Fibroblast of skin of scalp (primary cell): ENCODE data around the gene RAPGEF3.
A peak's percentile ranks its signal among the peaks of the same experiment; 100 is the strongest.

Source experiments
- DNase-seq: peaks from one replicate; pipeline ENCODE4 v3.0.0-alpha.2; 2013

The RAPGEF3 gene

DNA sequence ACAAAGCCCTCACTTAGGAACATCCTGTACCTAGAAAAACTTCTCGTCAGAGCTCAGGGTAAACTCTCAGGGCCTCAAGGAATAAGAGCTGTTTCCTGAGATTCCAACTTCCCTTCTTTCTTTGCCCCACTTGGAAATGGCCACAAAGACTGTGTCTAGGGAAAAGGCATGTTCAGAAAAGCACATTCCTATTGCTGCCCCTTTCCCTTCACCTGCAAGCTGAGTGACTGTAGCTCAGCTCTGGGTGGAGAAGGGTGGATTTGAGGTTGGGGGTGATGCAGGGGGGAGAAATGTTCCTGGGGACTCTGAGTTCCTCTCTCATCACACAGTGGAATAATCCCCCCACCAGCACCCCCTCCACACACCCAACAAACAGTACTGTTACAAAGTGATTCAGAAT is 40.1 kb downstream of the RAPGEF3 start:
- DNase-seq = no peak

DNA sequence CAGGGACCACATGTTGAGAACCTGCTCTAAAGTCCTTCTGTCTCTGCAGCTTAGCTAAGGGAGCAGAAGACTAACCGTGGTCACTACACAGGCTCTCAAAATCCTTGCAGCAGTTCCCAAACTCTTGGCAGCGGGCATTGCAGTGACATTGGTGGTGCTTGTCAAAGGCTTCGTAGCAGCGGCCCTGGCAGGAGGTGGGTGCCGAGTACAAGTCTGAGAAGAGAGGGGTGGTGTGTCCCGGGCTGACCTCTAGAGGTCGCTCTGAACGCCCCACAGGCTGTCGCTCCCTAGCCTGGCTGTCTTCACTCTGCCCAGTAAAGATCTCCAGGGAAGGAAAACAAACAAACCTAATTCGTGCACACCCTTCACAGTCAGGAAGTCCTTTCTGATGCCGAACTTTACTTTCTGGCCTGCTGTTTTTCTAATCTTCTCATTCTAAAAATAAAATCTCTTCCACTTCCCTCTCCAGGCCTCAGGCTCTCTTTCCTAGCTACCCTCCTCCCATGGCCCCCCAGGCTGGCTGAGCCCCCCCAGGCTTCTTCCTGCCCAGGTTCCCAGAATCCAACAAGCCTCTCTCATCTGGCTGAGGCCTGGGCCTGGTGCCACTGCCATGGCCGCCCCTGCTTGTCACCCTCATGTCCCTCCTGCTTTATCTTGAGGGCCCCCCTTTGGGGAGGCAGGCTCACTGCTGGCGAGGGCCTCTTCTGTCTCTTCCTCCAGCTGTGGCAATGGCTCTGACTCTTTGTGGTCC is 41.1 kb downstream of the RAPGEF3 start:
- peak; percentile 90 for DNase-seq

DNA sequence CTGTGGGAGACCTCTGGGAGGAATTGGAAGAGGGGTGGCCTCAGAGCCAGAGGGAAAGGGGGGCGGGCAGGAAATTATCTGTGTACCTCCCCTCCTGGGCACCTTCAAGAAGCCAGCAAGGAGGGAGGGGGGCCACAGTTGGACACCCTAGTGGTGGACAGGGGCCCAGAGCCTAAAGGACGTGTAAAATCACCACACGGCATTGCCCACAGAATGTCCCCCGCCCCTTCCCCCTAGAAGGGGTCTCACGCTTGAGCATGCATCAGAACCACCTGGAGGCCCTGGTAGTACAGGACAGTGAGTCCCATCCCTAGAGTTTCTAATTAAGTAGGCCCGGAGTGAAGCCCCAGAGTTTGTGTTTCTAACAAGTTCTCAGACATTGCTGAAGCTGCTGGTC is 41.6 kb downstream of the RAPGEF3 start:
- DNase-seq = no peak

DNA sequence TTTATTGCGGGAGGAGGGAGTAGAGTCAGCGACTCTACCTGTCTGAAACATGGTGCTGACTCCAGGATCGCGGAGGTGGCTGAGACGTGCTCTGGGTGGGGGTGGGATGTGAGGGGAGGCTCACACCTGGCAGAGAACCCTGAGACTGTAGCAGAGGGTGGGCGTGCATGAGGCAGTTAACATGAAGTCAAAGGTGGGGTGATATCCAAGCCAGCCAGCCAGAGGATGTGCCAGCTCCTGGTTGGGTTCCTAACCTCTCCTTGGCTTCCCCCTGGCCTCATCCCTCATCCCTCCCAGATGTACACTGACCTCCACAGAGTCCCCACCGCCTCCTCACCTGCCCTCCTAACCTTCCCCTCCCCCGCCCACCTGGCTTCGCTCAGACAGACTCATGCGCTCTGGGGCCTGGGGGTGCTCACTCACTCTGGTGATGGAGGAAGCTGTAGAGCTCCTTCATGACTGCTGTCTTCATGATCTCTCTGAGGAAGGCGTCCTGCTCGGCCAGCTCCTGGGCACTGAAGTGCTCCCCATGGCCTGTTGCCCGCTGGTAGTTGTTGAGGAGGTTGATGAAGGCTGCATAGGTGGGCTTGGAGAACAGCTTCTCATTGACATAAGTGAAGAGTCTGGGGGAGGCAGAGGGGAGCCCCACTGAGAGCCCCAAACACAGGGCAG is 42.7 kb downstream of the RAPGEF3 start:
- DNase-seq = no peak

DNA sequence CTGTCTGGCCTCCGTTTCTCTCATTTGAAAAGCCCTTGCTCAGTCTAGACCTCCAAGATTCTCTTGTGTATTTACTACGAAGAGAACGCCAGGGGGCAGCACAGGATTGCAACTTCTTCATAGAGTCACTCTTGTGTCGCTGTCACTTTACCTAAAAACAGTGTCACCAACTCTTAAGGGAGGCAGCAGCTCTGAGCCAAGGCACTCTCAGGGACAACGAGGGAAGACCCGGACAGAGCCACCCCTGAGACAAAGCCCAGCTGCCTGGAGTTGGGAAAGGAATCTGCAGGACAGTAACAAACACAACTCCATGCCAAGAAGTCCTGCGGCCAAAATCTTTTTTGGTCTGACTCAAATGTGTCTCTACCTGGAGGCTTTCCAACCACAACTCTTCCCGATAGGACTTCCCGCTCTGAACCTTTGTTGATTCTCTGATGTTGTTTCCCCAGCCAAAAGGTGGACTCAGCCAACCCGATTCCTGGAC is 43.2 kb downstream of the RAPGEF3 start:
- DNase-seq = peak; percentile 72

DNA sequence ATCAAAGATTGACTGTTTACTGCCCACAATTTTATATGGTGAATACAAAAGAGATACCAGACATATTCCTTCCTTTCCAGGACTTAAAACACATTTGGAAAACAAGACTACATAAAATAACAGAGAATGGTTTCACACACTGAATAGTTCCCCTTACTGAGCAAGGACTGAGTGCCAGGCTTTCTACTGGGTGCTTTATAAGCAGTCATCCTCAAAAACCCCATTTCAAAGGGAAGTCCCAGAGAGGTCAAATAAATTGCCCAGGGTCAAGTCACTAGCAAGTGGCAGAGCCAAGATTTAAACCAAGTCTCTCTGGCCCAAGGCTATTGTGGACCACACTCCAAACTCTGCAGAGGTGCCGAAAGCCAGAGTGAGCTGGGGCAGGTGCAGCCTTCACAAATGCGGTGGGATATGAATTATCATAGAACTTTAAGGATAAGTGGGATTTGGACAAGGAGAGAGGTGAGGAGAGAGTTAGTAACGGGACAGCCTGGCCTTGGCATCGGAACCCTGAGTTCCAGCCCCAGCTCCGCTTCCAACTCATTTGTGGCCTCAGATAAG is 43.8 kb downstream of the RAPGEF3 start:
- DNase-seq = no peak

DNA sequence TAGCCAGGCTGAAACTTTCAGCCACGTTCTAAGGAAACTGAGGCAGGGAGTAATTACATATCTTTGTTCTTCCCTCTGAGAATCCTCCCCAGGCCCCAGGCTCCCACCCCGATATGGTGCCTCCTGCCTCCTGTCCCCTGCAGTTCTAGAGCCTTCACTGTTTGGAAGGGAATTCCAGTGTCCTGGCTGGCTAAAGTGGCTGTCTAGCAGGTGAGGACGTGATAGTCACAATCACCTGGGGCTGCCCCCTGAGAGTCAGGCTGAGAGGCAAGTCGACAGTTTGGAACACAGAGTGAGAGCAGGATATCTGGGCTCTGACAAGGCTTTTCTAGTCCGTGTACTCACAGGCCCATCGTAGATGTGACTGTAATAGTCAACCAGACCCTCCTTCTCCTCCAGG is 46.5 kb downstream of the RAPGEF3 start:
- DNase-seq = no peak

DNA sequence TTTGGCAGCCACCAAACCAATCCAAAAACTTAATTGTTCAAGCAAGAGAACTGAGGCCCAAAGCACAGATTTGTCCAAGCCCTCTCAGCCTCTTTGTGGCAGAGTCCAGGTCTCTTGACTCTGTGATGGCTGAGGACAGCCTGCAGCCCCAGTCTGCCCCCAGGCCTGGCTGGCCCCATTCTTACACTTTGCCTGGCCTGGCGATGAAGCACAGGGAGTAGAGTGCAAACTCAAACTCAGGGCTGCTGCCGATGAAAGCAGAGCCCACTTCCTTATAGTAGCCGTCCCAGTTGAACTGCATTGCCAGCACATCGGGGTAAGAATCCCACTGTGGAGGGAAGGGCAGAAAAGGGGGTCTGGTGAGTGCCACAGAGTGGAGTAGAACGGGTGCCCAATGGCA is 47.2 kb downstream of the RAPGEF3 start:
- DNase-seq = no peak

DNA sequence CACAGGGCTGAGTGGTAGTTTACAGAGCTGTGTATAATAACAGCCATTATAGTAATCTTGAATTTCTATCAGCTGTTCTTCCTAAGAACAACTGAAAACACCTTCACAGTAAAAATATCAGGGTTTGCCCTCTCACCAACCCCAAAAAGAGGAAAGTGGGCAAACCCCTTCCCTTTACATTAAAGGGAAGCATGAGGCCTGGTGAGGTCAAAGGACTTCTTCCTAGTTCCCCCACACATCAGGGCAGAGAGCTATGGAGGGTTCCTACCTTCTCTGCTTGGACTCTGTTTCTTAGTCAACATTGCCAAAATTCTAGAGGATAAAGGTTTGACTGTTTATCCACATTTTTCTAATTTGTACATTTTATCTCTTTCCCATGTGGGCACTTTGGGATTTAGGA is 48.4 kb downstream of the RAPGEF3 start:
- DNase-seq = no peak

DNA sequence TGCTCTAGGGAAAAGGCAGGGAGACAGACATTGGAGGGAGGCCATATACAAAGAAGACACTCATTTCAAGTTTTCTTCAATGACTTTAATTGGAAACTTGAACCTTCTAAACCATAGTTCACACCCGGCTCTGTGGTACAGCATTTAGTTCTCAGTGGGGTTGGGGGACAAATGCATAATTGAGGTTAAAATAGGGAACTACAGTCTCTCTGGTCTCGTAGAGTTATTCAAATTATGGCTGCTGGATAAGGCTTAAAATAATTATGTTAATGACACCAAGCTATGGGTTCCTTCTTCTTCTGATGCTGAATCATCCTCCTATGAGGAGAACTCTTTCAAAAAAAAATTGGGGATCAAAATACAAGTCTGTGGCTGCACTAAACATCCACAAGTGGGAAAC is 49.0 kb downstream of the RAPGEF3 start:
- DNase-seq = no peak

DNA sequence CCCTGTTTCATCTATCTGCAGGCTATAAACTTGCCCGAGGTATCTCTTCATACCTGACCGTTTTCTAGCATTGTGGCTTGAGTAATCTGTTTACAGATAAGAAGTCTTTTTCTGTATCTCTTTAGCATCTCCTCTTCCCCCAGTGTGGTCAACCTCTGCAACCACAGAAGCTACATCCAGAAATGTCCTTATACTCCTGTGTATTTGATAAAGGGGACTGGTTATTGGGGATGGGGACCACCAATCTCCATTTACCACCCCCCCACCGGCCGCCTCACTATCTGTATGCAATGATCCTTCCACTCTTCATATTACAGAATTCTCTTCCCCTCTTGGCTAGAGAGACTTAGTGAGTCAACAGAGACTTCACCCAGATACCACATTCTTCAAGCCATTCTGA is 49.4 kb downstream of the RAPGEF3 start:
- no peak for DNase-seq

DNA sequence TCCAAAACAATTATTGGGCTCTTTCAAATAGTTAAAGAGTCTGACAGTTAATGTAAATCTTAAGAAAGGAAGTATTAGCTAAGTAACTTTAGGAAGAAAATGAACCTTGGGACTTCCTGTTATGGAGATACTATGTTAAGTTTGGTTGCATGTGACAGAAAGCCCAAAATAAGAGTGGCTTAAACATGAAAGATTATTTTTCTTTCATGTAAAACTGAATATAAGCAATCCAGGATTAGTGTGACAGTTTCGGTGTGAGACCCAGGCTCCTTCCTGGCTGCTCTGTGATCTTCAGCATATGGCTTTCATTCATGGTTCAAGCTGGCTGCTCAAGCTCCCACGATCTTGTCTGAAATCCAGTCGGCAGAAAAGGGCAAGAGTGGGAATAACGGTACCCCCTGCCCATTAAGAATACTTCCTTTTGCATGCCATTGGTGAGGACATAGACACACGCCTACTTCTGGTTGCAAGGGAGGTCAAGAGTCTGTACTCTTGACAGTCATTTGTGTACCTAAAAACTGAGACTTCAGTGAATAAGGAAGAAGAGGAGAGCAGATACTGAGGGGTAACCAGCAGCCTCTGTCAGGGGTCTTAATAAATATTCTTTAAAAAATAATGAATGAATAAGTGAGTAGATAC is 50.7 kb downstream of the RAPGEF3 start:
- DNase-seq = no peak

DNA sequence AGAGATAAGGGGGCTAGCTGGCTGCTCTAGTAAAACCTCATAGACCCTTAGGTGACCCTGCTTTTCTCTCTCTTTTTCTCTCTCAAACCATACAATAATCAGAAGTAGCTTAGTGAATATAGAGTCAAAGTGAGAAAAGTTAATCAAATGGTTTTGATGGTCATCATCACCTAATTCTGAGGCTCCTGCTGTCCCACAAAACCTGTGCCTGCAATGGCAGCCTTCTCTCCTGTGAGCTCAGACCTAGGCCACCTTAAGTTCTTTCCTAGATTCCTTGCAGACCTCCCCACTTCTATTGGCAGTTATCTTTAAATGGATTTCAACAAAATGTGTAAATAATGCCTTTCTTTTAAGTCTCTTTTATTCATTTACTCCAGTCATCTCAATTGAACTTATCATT is 51.3 kb downstream of the RAPGEF3 start:
- DNase-seq = no peak

DNA sequence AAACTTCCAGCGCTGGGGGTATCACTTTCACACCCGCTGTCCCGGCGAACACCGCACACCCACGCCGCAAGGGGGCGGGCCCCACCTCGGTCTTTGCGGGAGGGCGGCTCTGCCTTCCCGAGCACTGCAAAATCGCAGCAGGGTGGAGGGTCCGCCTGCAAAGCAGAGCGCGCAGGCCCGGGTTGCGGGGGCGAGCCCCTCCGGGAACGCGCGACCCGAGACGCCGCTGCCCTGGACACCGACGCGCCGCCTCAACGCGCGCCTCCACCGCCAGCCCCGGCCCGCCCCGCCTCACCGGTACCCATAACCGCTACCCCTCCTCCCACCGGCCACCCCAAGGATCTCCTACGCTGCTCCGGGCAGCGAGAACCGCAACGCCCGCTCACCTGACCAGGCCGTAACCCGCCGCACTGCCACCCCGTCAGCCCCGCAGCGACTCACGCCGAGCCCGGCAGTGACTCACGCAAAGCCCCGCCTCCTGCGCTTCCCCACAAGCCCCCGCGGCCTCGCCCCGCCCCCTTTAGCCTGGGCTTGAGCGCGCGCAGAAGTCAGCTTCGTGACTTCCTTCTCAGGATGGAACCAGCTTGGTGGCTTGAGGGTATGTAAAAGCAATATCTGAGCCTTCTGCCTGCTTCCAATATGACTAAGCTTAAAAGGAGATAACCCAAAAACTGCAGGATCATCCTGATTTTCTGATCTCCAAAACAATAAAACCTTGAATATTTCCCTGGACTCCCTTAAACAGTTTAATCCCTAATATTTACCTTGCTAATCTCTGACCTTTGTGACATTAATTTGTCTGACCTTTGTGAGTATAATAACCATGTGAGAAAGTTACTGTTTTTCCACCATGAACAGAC is 52.9 kb downstream of the RAPGEF3 start, which contains the start of gene RPAP3:
Gene RPAP3 (minus strand): TSS at position 465 of the 860 bp plus-strand sequence. CDS start 3,190 bp downstream, outside the sequence.
- DNase-seq = peak; percentile 93

DNA sequence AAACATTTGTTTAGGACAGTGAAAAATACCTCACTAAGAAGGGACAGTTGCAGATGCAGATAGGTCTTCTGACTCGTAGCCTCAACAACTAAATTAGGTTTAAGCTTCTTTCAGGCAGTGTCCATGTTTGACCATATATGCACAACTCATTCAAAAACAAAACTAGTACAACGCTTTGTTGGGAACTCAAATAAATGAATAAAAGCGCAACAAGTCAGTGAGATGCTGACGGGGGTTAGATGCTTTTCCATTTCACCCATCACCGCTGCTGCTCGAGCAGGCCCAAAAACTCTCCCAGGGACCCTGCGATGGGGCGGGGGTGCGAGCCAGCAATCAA is 53.5 kb downstream of the RAPGEF3 start:
- DNase-seq = no peak

DNA sequence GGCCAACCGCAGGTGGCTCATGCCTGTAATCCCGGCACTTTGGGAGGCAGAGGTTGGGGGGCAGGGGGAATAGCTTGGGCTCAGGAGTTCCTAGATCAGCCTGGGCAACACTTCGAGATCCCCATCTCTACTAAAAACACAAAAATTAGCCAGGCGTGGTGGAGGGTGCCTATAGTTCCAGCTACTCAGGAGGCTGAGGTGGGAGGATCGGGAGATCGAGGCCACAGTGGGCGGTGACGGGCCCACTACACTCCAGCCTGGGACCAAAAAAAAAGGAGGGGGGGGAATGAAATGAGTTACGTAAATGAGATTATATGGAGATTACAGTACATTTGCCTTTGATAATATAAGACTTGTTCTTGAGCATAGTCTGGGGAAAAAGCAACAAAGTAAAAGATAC is 54.0 kb downstream of the RAPGEF3 start:
- DNase-seq = no peak

DNA sequence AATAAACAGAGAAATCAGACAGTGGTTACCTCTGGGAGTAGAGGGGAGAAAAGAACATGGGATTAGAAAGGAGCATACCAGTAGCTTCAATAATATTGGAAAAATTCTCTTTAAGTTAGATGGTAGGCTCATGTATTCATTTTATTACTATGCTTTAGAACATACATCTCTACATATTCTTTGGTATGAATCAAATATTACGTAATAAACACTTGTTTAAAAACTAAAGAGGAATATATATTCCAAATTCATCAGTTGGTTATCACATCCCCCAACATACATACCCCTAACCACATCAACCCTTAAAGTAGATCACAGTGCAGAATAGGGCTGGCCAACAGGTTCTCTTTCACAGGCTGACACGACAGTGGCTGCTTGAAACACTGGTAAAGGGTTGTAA is 58.4 kb downstream of the RAPGEF3 start:
- no peak for DNase-seq

DNA sequence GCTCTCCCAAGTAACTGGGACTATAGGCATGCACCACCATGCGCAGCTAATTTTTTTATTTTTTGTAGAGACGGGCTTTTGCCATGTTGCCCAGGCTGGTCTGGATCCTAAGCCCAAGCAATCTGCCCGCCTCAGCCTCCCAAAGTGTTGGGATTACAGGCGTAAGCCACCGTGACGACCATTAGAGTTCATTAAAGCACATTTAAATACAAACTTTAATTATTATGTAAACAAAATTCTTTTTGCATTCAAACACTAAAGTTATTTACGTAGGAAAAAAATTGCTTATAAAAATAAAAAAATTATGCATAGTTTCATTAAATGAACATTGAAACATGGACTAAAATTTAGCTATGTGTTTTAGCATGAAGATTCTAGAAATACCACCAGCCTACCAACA is 60.0 kb downstream of the RAPGEF3 start:
- DNase-seq = no peak

DNA sequence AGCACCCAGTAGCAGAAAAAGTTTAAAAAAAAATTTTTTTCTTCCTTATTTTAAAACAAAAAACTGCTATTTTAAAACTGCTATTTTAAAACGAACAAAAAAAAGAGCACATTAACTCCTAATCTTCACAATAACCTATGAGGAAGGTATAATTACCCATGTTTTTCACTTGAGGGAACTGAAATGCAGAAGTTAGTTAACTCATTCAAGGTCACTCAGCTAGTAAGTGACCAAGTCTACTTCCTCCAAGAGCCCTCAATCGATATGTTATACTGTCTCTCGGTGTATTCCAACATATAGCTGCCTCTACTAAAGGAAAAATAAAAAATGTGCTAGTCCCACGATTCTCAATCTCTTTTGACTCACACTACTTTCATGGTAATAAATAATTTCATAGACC is 60.6 kb downstream of the RAPGEF3 start:
- DNase-seq = no peak

DNA sequence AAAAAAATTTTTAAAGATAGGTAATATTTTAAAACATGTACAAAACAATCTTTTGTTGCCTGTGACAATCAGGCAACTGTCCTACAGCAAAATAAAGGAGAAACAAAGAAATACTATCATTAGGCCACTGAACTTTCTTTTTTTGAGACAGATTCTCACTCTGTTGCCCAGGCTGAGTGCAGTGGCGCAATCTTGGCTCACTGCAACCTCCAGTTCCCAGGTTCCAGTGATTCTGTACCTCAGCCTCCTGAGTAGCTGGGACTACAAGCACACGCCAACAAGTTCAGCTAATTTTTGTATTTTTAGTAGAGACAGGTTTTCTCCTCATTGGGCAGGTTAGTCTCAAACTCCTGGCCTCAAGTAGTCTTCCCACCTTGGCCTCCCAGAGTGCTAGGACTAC is 69.5 kb downstream of the RAPGEF3 start:
- no peak for DNase-seq

DNA sequence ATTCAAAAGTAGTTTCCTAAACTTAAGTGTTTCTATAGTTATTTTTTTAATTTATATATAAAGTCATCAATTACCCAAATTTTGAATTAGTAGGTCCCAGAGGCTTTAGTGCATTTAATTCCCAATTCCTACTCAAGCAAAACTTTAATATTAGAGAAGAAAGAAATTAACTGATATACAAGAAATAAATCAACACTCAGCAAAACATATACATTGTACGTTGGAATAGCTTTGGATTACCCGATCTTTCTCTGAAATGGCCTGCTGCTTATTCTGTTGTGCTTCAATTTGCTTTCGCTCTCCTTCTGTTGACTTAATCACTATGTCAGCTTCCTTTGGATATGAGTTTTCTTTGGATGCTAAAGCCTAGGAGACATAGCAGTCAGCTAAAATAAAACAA is 71.0 kb downstream of the RAPGEF3 start:
- no peak for DNase-seq

DNA sequence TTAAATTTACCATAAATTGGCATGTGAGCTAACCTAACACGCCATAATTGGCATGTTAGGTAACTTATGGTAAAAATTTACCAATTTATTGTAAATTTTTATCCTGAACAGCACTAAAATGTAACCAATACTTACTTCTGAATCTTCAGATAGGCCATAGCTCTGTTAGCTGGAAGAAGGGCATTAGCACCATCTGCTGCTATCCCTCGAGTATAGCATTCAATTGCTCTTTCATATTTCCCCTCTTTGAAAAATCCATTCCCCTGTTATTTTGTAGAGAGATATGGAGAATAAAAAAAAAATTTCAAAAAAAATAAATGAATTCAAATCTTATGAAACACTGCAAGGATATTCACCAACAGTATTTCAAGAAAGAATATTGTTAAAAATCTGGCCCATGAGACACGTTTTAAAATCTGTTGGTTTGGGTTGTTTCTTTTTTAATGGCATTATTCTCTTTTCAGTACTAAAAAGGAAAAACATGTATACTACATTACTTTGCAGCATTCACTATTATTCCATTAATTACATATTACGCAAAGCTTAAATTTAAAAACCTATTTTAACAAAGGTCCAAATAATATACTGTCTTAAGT is 71.9 kb downstream of the RAPGEF3 start:
- peak; percentile 52 for DNase-seq
